HL-60 (cell line): ENCODE measurements around the gene PNKP.

Experiments used
- CTCF ChIP-seq: IDR thresholded peaks from one replicate; pipeline ENCODE4 v1.5.1; 2011; ENCODE audit warnings: low read length, control low read depth, inconsistent platforms; ENCODE audit not compliant: insufficient read depth
- GABPA ChIP-seq: IDR thresholded peaks from 2 replicates; pipeline ENCODE4 v1.6.1; 2012; ENCODE audit warnings: low read depth
- POLR2AphosphoS5 ChIP-seq: IDR thresholded peaks from 2 replicates; pipeline ENCODE4 v1.6.1; 2012; ENCODE audit warnings: low read depth
- SPI1 ChIP-seq: IDR thresholded peaks from 2 replicates; pipeline ENCODE4 v1.6.1; 2012; ENCODE audit warnings: low read depth, mild to moderate bottlenecking, borderline replicate concordance
- TF ChIP-seq, protein P1 (sequence below): IDR thresholded peaks from 2 replicates; pipeline ENCODE4 v1.6.1; 2012; ENCODE audit warnings: low read depth; ENCODE audit not compliant: insufficient replicate concordance

DNA sequence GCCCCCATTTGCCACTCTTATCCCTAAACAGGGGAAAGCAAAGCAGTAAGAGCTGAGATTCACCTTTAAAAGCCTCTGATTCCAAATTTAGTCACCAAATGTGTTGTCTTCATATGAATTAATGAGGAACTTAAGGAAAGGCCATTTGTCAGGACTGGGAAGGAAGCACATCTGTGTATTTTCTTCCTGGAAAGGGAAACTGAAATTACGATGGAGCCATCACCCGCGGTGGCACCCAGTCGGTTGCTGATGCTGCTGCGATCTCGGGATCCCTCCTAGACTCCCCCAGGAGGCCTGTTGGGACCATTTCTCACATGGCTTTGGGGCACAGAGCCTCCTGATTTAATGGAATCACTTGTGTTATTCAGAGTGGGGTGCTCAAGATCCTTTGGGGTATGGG, 36.8 kb upstream of the PNKP start:
- TF ChIP-seq GABPA (no peak), CTCF (no peak), POLR2AphosphoS5 (no peak), SPI1 (no peak)
- TF ChIP-seq, protein P1, sequence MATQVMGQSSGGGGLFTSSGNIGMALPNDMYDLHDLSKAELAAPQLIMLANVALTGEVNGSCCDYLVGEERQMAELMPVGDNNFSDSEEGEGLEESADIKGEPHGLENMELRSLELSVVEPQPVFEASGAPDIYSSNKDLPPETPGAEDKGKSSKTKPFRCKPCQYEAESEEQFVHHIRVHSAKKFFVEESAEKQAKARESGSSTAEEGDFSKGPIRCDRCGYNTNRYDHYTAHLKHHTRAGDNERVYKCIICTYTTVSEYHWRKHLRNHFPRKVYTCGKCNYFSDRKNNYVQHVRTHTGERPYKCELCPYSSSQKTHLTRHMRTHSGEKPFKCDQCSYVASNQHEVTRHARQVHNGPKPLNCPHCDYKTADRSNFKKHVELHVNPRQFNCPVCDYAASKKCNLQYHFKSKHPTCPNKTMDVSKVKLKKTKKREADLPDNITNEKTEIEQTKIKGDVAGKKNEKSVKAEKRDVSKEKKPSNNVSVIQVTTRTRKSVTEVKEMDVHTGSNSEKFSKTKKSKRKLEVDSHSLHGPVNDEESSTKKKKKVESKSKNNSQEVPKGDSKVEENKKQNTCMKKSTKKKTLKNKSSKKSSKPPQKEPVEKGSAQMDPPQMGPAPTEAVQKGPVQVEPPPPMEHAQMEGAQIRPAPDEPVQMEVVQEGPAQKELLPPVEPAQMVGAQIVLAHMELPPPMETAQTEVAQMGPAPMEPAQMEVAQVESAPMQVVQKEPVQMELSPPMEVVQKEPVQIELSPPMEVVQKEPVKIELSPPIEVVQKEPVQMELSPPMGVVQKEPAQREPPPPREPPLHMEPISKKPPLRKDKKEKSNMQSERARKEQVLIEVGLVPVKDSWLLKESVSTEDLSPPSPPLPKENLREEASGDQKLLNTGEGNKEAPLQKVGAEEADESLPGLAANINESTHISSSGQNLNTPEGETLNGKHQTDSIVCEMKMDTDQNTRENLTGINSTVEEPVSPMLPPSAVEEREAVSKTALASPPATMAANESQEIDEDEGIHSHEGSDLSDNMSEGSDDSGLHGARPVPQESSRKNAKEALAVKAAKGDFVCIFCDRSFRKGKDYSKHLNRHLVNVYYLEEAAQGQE: no peak
